H1 (cell line): ENCODE data around the gene FBN1. TPM values are rescaled to one million over a fixed set of nuclear protein-coding genes. Genes with fewer than 3 reads are reported as not detected.

Experiments
- CTCF ChIA-PET: fragments of 300-600 bp; sonication (Branson Sonifier 250); formaldehyde crosslinking; loops from one replicate; lab custom pipeline; 2021; ENCODE audit not compliant: partially characterized antibody; lab: Charles Lee
- POLR2A ChIA-PET: fragments of 300-600 bp; sonication (Branson Sonifier 250); formaldehyde crosslinking; loops from one replicate; lab custom pipeline; 2021; ENCODE audit warnings: inconsistent platforms; ENCODE audit not compliant: partially characterized antibody; lab: Charles Lee
- DNase-seq, 2 experiments: peaks; one replicate each; pipeline versions ENCODE4 v3.0.0 to v3.0.0-alpha.2; 2010 to 2022; ENCODE audit warnings: low spot score in 2 of 2, low read depth in 1 of 2, mixed read lengths in 1 of 2
- FAIRE-seq: peaks from 2 replicates; lab custom pipeline; 2011; peaks lifted over from hg19 to GRCh38; lab: Jason Lieb, UNC
- H2AFZ ChIP-seq: 2 replicates; pipeline ENCODE4 v1.8.1; 2012; ENCODE audit warnings: low read length, inconsistent platforms
- H2AK5ac ChIP-seq: 2 replicates; pipeline ENCODE4 v1.6.1; 2013; ENCODE audit warnings: low read depth, low read length
- H2BK120ac ChIP-seq: replicated peaks from 2 replicates; pipeline ENCODE3; 2013; ENCODE audit warnings: low read depth, low read length, inconsistent platforms
- H2BK12ac ChIP-seq: 2 replicates; pipeline ENCODE4 v1.6.1; 2013; ENCODE audit warnings: low read depth, low read length
- H2BK15ac ChIP-seq: 2 replicates; pipeline ENCODE4 v1.6.1; 2013; ENCODE audit warnings: low read length
- H2BK20ac ChIP-seq: 2 replicates; pipeline ENCODE4 v1.6.1; 2013; ENCODE audit warnings: low read length
- H2BK5ac ChIP-seq: 2 replicates; pipeline ENCODE4 v1.6.1; 2013; ENCODE audit warnings: low read depth, low read length
- H3K14ac ChIP-seq: 2 replicates; pipeline ENCODE4 v1.6.1; 2013; ENCODE audit warnings: inconsistent platforms; ENCODE audit not compliant: insufficient read length
- H3K18ac ChIP-seq: 2 replicates; pipeline ENCODE4 v1.6.1; 2013; ENCODE audit warnings: low read length; ENCODE audit errors: extremely low read depth
- H3K23ac ChIP-seq: 2 replicates; pipeline ENCODE4 v1.6.1; 2013; ENCODE audit warnings: inconsistent platforms; ENCODE audit not compliant: insufficient read length
- H3K23me2 ChIP-seq: 2 replicates; pipeline ENCODE4 v1.6.1; 2013; ENCODE audit warnings: low read depth, low read length
- H3K27ac ChIP-seq: 2 replicates; pipeline ENCODE4 v1.6.1; 2011; ENCODE audit warnings: low read depth, low read length, inconsistent platforms
- H3K27me3 ChIP-seq, 4 experiments: replicated peaks in 1 of 4; 1 replicate in 1 of 4; 2 replicates in 3 of 4; pipeline versions ENCODE4 v1.6.1 to v1.8.1; 2011 to 2013; ENCODE audit warnings: low read length in 3 of 4, mild to moderate bottlenecking in 3 of 4, inconsistent platforms in 2 of 4, mixed read lengths in 2 of 4, moderate library complexity in 1 of 4; ENCODE audit not compliant: control insufficient read depth in 3 of 4, insufficient read depth in 3 of 4; ENCODE audit errors: extremely low read depth in 1 of 4
- H3K36me3 ChIP-seq, 4 experiments: 2 replicates each; pipeline versions ENCODE4 v1.6.1 to v1.8.1; 2011 to 2013; ENCODE audit warnings: mild to moderate bottlenecking in 4 of 4, low read length in 3 of 4, moderate library complexity in 2 of 4, control low read depth in 1 of 4, inconsistent platforms in 1 of 4; ENCODE audit not compliant: insufficient read depth in 4 of 4, control insufficient read depth in 2 of 4
- H3K4ac ChIP-seq: replicated peaks from 2 replicates; pipeline ENCODE3; 2013; ENCODE audit warnings: low read length, low read depth, mixed read lengths, inconsistent platforms; ENCODE audit not compliant: insufficient read length
- H3K4me1 ChIP-seq, 4 experiments: replicated peaks in 1 of 4; 1 replicate in 1 of 4; 2 replicates in 3 of 4; pipeline versions ENCODE4 v1.6.1 to v1.8.1; 2011 to 2013; ENCODE audit warnings: low read length in 3 of 4, inconsistent platforms in 2 of 4, mixed read lengths in 1 of 4; ENCODE audit not compliant: insufficient read depth in 4 of 4, control insufficient read depth in 3 of 4
- H3K4me2 ChIP-seq, 2 experiments: 2 replicates each; pipeline versions ENCODE4 v1.6.1 to v1.8.1; 2011 to 2013; ENCODE audit warnings: low read depth in 2 of 2, low read length in 2 of 2, control low read depth in 1 of 2, inconsistent platforms in 1 of 2, mild to moderate bottlenecking in 1 of 2; ENCODE audit not compliant: insufficient read depth in 1 of 2
- H3K4me3 ChIP-seq, 4 experiments: fragments of 200-600, 300-600 bp in 1 of 4; sonication (generic), shearing (Covaris generic), sonication (Bioruptor Twin) in 1 of 4; 2 replicates each; pipeline versions ENCODE4 v1.5.1 to v1.8.1; 2011 to 2016; ENCODE audit warnings: low read length in 4 of 4, low read depth in 3 of 4, control low read depth in 2 of 4, inconsistent platforms in 2 of 4, mild to moderate bottlenecking in 2 of 4, mixed read lengths in 1 of 4, moderate library complexity in 1 of 4; ENCODE audit not compliant: insufficient read depth in 2 of 4; ENCODE audit errors: extremely low read depth in 1 of 4
- H3K56ac ChIP-seq: replicated peaks from 2 replicates; pipeline ENCODE3; 2013; ENCODE audit warnings: low read depth, mild to moderate bottlenecking, mixed read lengths, low read length, inconsistent platforms; ENCODE audit not compliant: insufficient read length
- H3K79me1 ChIP-seq: 2 replicates; pipeline ENCODE4 v1.6.1; 2013; ENCODE audit warnings: low read depth, low read length, control low read depth
- H3K79me2 ChIP-seq, 2 experiments: 2 replicates each; pipeline versions ENCODE4 v1.6.1 to v1.8.1; 2012 to 2013; ENCODE audit warnings: low read length in 2 of 2, mild to moderate bottlenecking in 2 of 2, inconsistent platforms in 1 of 2; ENCODE audit not compliant: insufficient read depth in 2 of 2, control insufficient read depth in 1 of 2
- H3K9ac ChIP-seq, 4 experiments: replicated peaks in 1 of 4; 1 replicate in 1 of 4; 2 replicates in 3 of 4; pipeline versions ENCODE4 v1.6.1 to v1.8.1; 2011 to 2013; ENCODE audit warnings: low read depth in 3 of 4, low read length in 3 of 4, control low read depth in 2 of 4, mild to moderate bottlenecking in 2 of 4, moderate library complexity in 2 of 4, inconsistent platforms in 1 of 4; ENCODE audit errors: extremely low read depth in 1 of 4
- H3K9me3 ChIP-seq, 2 experiments: 2 replicates each; pipeline versions ENCODE4 v1.6.1 to v1.8.1; 2012 to 2013; ENCODE audit warnings: mild to moderate bottlenecking in 2 of 2, moderate library complexity in 2 of 2, control low read depth in 1 of 2, inconsistent platforms in 1 of 2, low read depth in 1 of 2, low read length in 1 of 2, mixed read lengths in 1 of 2; ENCODE audit not compliant: insufficient read depth in 2 of 2
- H4K20me1 ChIP-seq, 2 experiments: replicated peaks in 1 of 2; 2 replicates each; pipeline versions ENCODE3 to v1.8.1; 2011 to 2013; ENCODE audit warnings: inconsistent platforms in 2 of 2, low read length in 2 of 2, mild to moderate bottlenecking in 1 of 2; ENCODE audit not compliant: insufficient read depth in 2 of 2, control insufficient read depth in 1 of 2
- H4K5ac ChIP-seq: 2 replicates; pipeline ENCODE4 v1.6.1; 2013; ENCODE audit warnings: low read length, low read depth, mixed read lengths, inconsistent platforms; ENCODE audit not compliant: insufficient read length
- H4K8ac ChIP-seq: 2 replicates; pipeline ENCODE4 v1.8.0; 2013; ENCODE audit warnings: mild to moderate bottlenecking, moderate library complexity, low read length, inconsistent platforms; ENCODE audit not compliant: insufficient read depth; ENCODE audit errors: extremely low read depth
- H4K91ac ChIP-seq: replicated peaks from 2 replicates; pipeline ENCODE3; 2013; ENCODE audit warnings: low read length, mixed read lengths, inconsistent platforms; ENCODE audit not compliant: insufficient read length
- CEBPB ChIP-seq: IDR thresholded peaks from 2 replicates; pipeline ENCODE4 v1.6.1; 2012; ENCODE audit warnings: low read depth, low read length
- CHD2 ChIP-seq: IDR thresholded peaks from 2 replicates; pipeline ENCODE4 v1.6.1; 2012; ENCODE audit warnings: low read length, improper control_type of control experiment
- EP300 ChIP-seq, 2 experiments: IDR thresholded peaks; 1 replicate in 1 of 2; 2 replicates in 1 of 2; pipeline ENCODE4 v1.6.1; 2011 to 2012; ENCODE audit warnings: low read depth in 2 of 2, low read length in 2 of 2, mild to moderate bottlenecking in 2 of 2, borderline replicate concordance in 1 of 2, inconsistent platforms in 1 of 2, moderate library complexity in 1 of 2
- FOSL1 ChIP-seq: IDR thresholded peaks from 2 replicates; pipeline ENCODE4 v1.6.1; 2011; ENCODE audit warnings: mild to moderate bottlenecking, low read depth, low read length, moderate library complexity; ENCODE audit not compliant: insufficient read depth
- MAFK ChIP-seq: IDR thresholded peaks from 2 replicates; pipeline ENCODE4 v1.6.1; 2012; ENCODE audit warnings: low read depth, mild to moderate bottlenecking, improper control_type of control experiment, low read length
- NANOG ChIP-seq: IDR thresholded peaks from 2 replicates; pipeline ENCODE4 v1.6.1; 2011; ENCODE audit warnings: low read length, low read depth, mild to moderate bottlenecking, inconsistent platforms; ENCODE audit not compliant: insufficient read depth, poor library complexity, severe bottlenecking
- POLR2A ChIP-seq, 2 experiments: IDR thresholded peaks; 1 replicate in 1 of 2; 2 replicates in 1 of 2; pipeline ENCODE4 v1.6.1; 2011; ENCODE audit warnings: low read depth in 2 of 2, low read length in 2 of 2, mild to moderate bottlenecking in 2 of 2; ENCODE audit errors: control extremely low read depth in 1 of 2
- POLR2AphosphoS5 ChIP-seq: IDR thresholded peaks from 2 replicates; pipeline ENCODE4 v1.6.1; 2011; ENCODE audit warnings: low read depth, low read length
- RAD21 ChIP-seq, 2 experiments: IDR thresholded peaks in 1 of 2; conservative IDR thresholded peaks in 1 of 2; 2 replicates each; pipeline ENCODE4 v1.6.1; 2011; ENCODE audit warnings: low read depth in 2 of 2, low read length in 2 of 2, improper control_type of control experiment in 1 of 2, inconsistent platforms in 1 of 2, mild to moderate bottlenecking in 1 of 2, moderate library complexity in 1 of 2
- SIX5 ChIP-seq: IDR thresholded peaks from 2 replicates; pipeline ENCODE4 v1.6.1; 2011; ENCODE audit warnings: mild to moderate bottlenecking, low read depth, low read length
- SP1 ChIP-seq: IDR thresholded peaks from 2 replicates; pipeline ENCODE4 v1.6.1; 2011; ENCODE audit warnings: low read depth, low read length
- WGBS, 2 experiments: shearing (Covaris generic) in 1 of 2; methylation state at CpG; one replicate each; pipeline versions ENCODE4 v1.1.6 to v1.1.7; 2013 to 2015; ENCODE audit warnings: low lambda C conversion rate in 2 of 2, mixed read lengths in 2 of 2, inconsistent platforms in 1 of 2, low coverage in 1 of 2, missing lambda C conversion rate in 1 of 2; ENCODE audit not compliant: insufficient replicate concordance in 2 of 2, insufficient coverage in 1 of 2, insufficient read length in 1 of 2; ENCODE audit errors: extremely low coverage in 1 of 2, missing lambda C conversion rate in 1 of 2; 5-methylcytosine and 5-hydroxymethylcytosine counted together
- polyA plus RNA-seq, 7 experiments: library from polyadenylated mRNA; depleted of rRNA in 3 of 7; stranded (reverse) in 5 of 7; unstranded in 2 of 7; fragments of >200 nt in 5 of 7; fragments of 200-250 nt in 2 of 7; gene quantifications; 1 replicate in 5 of 7; 2 replicates in 1 of 7; 4 replicates in 1 of 7; pipeline versions ENCODE4 v1.2.1 to v1.2.3, GENCODE V29; 2011 to 2013; ENCODE audit warnings: missing spikeins in 2 of 7, mixed read lengths in 2 of 7
- total RNA-seq: library from RNA; stranded (reverse); fragmentation: NEBNext Ultra II Directional; extraction: Animal tissue kit (Norgen Biotek cat#: 25700); gene quantifications from 2 replicates; pipeline ENCODE4 v1.2.1, GENCODE V29; 2021
- TF ChIP-seq, protein P1 (sequence below), 3 experiments: IDR thresholded peaks; 1 replicate in 2 of 3; 2 replicates in 1 of 3; pipeline versions ENCODE4 v1.5.1 to v1.6.1; 2011; ENCODE audit warnings: low read length in 3 of 3, mild to moderate bottlenecking in 3 of 3, inconsistent platforms in 2 of 3, low read depth in 1 of 3, moderate library complexity in 1 of 3; ENCODE audit not compliant: insufficient read depth in 1 of 3; ENCODE audit errors: control extremely low read depth in 1 of 3

The FBN1 gene
- total and polyA plus RNA-seq, 2 of the 8 experiments (the other 6 are each of a cell fraction or from before 2014, with no cell fraction given): 3.0 to 4.0 TPM

GRCh38 chr15:48628832-48629231 is 16.7 kb downstream of the FBN1 start:
- H3K14ac ChIP-seq: no peak overlapping the region
- no peaks in the 10 kb centered on the region for H3K27me3 ChIP-seq
- WGBS, 2 experiments: 75% methylated on average over 2 of the region's 2 CpGs; no CpG with 5 or more reads in 1 of the 2 experiments
- no peak overlapping the region for H2BK5ac ChIP-seq
- H4K91ac ChIP-seq: no peak overlapping the region
- peaks cover 0 to 9% (median 4%) of the 10 kb centered on the region in 4 experiments; a peak in 2 of 7 replicates for H3K4me1 ChIP-seq
- FAIRE-seq (no peak), DNase-seq (no peak)
- no peak overlapping the region for H2BK120ac ChIP-seq
- H4K5ac ChIP-seq: no peak overlapping the region
- no peak overlapping the region for H3K9ac ChIP-seq
- no peaks in the 10 kb centered on the region for H4K20me1 ChIP-seq
- no peaks in the 10 kb centered on the region for H3K23me2 ChIP-seq
- H3K79me2 ChIP-seq: no peaks in the 10 kb centered on the region
- H3K4me2 ChIP-seq: no peak overlapping the region
- no peak overlapping the region for H3K4me3 ChIP-seq
- H3K56ac ChIP-seq: no peak overlapping the region
- CTCF ChIA-PET: interaction anchor here (0.6 kb wide), 1 partner anchor 14 kb away, joined by 3 read pairs; no protein-coding TSS in a partner anchor
- no peaks in the 10 kb centered on the region for H3K79me1 ChIP-seq
- no peak overlapping the region for H2AFZ ChIP-seq
- H2BK12ac ChIP-seq: no peak overlapping the region
- H2BK15ac ChIP-seq: no peak overlapping the region
- no peak overlapping the region for H2AK5ac ChIP-seq
- H3K36me3 ChIP-seq: no peaks in the 10 kb centered on the region; a peak in 1 of 8 replicates
- H2BK20ac ChIP-seq: no peak overlapping the region
- no peak overlapping the region for H3K4ac ChIP-seq
- H3K9me3 ChIP-seq: no peaks in the 10 kb centered on the region
- H3K27ac ChIP-seq: no peak overlapping the region
- H3K23ac ChIP-seq: no peak overlapping the region
- no peak overlapping the region for H3K18ac ChIP-seq
- POLR2A ChIA-PET: no interaction called here
- H4K8ac ChIP-seq: no peak overlapping the region
- TF ChIP-seq POLR2AphosphoS5: no peak
- TF ChIP-seq CEBPB: no peak
- no peak for TF ChIP-seq CHD2
- no peak for TF ChIP-seq FOSL1
- no peak for TF ChIP-seq SIX5
- no peak for TF ChIP-seq NANOG
- TF ChIP-seq RAD21 (IDR thresholded peaks at IDR 0.05 in 1 of 2, conservative IDR thresholded peaks at IDR 0.05 in 1 of 2; ENCODE audit: low read depth in 2 of 2, low read length in 2 of 2): no peak
- TF ChIP-seq EP300 (IDR thresholded peaks at IDR 0.05; ENCODE audit: borderline replicate concordance in 1 of 2, low read depth in 2 of 2, low read length in 2 of 2): no peak
- no peak for TF ChIP-seq MAFK
- TF ChIP-seq, protein P1, sequence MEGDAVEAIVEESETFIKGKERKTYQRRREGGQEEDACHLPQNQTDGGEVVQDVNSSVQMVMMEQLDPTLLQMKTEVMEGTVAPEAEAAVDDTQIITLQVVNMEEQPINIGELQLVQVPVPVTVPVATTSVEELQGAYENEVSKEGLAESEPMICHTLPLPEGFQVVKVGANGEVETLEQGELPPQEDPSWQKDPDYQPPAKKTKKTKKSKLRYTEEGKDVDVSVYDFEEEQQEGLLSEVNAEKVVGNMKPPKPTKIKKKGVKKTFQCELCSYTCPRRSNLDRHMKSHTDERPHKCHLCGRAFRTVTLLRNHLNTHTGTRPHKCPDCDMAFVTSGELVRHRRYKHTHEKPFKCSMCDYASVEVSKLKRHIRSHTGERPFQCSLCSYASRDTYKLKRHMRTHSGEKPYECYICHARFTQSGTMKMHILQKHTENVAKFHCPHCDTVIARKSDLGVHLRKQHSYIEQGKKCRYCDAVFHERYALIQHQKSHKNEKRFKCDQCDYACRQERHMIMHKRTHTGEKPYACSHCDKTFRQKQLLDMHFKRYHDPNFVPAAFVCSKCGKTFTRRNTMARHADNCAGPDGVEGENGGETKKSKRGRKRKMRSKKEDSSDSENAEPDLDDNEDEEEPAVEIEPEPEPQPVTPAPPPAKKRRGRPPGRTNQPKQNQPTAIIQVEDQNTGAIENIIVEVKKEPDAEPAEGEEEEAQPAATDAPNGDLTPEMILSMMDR (IDR thresholded peaks at IDR 0.05; ENCODE audit: control extremely low read depth in 1 of 3, insufficient read depth in 1 of 3, low read depth in 1 of 3, low read length in 3 of 3): no peak
- no peak for TF ChIP-seq POLR2A (IDR thresholded peaks at IDR 0.05; ENCODE audit: control extremely low read depth in 1 of 2, low read depth in 2 of 2, low read length in 2 of 2)
- TF ChIP-seq SP1: no peak
